ENCODE measurements around the gene CCNG2. TPM values are rescaled to one million over a fixed set of nuclear protein-coding genes. Genes with fewer than 3 reads are reported as not detected.

CCNG2 gene
- total RNA-seq, 1 donor from 2014 or later, result 115 TPM

DNA sequence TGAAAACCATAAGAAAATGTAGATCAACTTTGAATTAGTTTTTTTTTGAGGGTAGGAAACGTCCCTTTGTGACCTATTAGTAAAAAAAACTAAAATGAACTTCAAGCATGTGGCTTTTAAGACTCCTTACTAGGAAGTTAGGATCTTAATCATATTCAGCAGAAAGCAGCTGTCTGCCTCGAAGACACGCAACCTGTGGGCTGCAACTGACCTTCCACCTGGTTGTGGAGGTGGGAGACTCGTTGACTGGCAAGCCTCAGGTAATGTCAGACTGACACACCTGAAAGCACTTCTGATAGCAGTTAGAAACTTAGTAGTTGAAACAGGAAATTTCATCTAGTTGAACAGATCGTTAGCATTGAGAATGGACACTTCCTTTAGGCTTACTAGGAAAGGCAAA, 37.4 kb downstream of the CCNG2 start:
- no peaks in the 10 kb centered on the region for H3K9me3 Mint-ChIP-seq (ENCODE audit: unreplicated experiment)
- peaks cover 6% of the 10 kb centered on the region for H3K36me3 Mint-ChIP-seq (ENCODE audit: unreplicated experiment)
- TF ChIP-seq, protein P1, sequence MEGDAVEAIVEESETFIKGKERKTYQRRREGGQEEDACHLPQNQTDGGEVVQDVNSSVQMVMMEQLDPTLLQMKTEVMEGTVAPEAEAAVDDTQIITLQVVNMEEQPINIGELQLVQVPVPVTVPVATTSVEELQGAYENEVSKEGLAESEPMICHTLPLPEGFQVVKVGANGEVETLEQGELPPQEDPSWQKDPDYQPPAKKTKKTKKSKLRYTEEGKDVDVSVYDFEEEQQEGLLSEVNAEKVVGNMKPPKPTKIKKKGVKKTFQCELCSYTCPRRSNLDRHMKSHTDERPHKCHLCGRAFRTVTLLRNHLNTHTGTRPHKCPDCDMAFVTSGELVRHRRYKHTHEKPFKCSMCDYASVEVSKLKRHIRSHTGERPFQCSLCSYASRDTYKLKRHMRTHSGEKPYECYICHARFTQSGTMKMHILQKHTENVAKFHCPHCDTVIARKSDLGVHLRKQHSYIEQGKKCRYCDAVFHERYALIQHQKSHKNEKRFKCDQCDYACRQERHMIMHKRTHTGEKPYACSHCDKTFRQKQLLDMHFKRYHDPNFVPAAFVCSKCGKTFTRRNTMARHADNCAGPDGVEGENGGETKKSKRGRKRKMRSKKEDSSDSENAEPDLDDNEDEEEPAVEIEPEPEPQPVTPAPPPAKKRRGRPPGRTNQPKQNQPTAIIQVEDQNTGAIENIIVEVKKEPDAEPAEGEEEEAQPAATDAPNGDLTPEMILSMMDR (IDR thresholded peaks at IDR 0.05; ENCODE audit: partially characterized antibody, unreplicated experiment), result no peak
- no peaks in the 10 kb centered on the region for H3K27me3 Mint-ChIP-seq (ENCODE audit: unreplicated experiment)
- H3K27ac Mint-ChIP-seq (ENCODE audit: unreplicated experiment), result no peak overlapping the region
- DNase-seq, result no peak
- H3K4me3 Mint-ChIP-seq (ENCODE audit: unreplicated experiment), result no peak overlapping the region
- peaks cover 2% of the 10 kb centered on the region for H3K4me1 Mint-ChIP-seq (ENCODE audit: low read depth, unreplicated experiment)

DNA sequence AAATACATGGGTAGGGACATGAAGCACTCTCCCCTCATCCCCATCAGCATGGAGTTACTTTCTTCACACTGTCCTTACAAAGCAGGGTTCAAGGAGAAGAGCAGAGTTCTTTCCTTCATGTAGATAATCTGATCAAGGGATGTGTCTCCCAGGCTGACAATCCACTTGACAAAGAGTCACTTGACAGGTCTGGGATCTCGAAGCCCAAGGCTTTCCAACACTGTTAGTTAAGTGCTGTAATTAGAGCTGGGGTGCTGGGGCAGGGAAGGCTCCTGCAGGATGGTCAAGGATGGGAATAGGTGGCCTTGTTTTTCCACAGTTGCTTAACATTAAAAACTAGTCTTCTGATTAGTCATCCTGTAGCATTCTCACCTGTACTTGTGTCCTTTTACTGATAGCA, 38.0 kb downstream of the CCNG2 start:
- peaks cover 6% of the 10 kb centered on the region for H3K36me3 Mint-ChIP-seq (ENCODE audit: unreplicated experiment)
- peaks cover 2% of the 10 kb centered on the region for H3K4me1 Mint-ChIP-seq (ENCODE audit: low read depth, unreplicated experiment)
- no peaks in the 10 kb centered on the region for H3K9me3 Mint-ChIP-seq (ENCODE audit: unreplicated experiment)
- DNase-seq, result no peak
- no peaks in the 10 kb centered on the region for H3K27me3 Mint-ChIP-seq (ENCODE audit: unreplicated experiment)
- H3K4me3 Mint-ChIP-seq (ENCODE audit: unreplicated experiment), result no peak overlapping the region
- TF ChIP-seq, protein P1 (IDR thresholded peaks at IDR 0.05; ENCODE audit: partially characterized antibody, unreplicated experiment), result no peak
- H3K27ac Mint-ChIP-seq (ENCODE audit: unreplicated experiment), result no peak overlapping the region

DNA sequence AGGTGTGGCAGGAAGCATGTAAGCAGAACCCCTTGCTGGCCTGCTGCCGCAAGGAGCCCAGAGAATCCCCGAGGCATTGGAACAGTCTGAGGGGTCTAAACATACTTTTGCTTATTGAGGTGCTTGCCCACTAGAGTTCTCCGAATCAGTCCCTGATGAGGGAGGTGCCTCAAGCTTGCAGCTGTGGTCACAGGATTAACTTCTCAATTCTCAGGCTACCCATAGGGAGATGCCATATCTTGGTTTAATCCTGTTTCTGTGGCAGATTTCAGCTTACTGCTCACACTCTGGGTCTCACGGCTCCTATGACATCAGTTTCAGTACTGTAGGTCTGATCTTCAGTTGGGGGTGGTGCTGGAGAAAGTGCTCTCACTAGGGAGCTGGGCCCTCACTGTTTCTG, 39.9 kb downstream of the CCNG2 start:
- Mint-ChIP-seq H3K27me3 (ENCODE audit: unreplicated experiment) (no peaks in the 10 kb centered on the region), H3K27ac (ENCODE audit: unreplicated experiment) (no peak overlapping the region), H3K9me3 (ENCODE audit: unreplicated experiment) (no peaks in the 10 kb centered on the region), H3K4me1 (ENCODE audit: low read depth, unreplicated experiment) (peaks cover 2% of the 10 kb centered on the region), H3K36me3 (ENCODE audit: unreplicated experiment) (peaks cover 6% of the 10 kb centered on the region), H3K4me3 (ENCODE audit: unreplicated experiment) (no peak overlapping the region)
- no peak for DNase-seq
- TF ChIP-seq, protein P1 (IDR thresholded peaks at IDR 0.05; ENCODE audit: partially characterized antibody, unreplicated experiment), result no peak

DNA sequence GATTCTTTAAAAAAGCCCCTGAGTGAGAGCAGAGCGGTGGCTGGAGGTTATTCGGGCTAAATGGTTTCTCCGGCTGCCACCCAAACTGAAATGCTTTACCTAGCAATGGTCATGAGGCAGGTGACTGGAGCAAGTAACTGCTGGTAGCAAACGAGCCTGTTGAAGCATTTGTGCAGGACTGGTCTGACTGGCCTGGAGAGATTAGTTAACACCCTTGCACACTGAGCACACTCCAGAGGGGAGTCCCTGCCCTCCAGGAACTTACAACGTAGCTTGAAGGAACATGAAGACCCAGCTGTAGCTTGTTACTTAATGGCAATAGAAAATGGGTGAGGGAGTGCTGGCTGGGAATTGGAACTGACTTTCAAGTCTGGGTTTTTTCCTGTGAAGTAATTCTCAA, 40.4 kb downstream of the CCNG2 start:
- TF ChIP-seq, protein P1 (IDR thresholded peaks at IDR 0.05; ENCODE audit: partially characterized antibody, unreplicated experiment), result no peak
- H3K4me3 Mint-ChIP-seq (ENCODE audit: unreplicated experiment), result no peak overlapping the region
- H3K9me3 Mint-ChIP-seq (ENCODE audit: unreplicated experiment), result no peaks in the 10 kb centered on the region
- H3K27ac Mint-ChIP-seq (ENCODE audit: unreplicated experiment), result no peak overlapping the region
- H3K4me1 Mint-ChIP-seq (ENCODE audit: low read depth, unreplicated experiment), result peaks cover 2% of the 10 kb centered on the region
- H3K36me3 Mint-ChIP-seq (ENCODE audit: unreplicated experiment), result peaks cover 6% of the 10 kb centered on the region
- DNase-seq, result no peak
- no peaks in the 10 kb centered on the region for H3K27me3 Mint-ChIP-seq (ENCODE audit: unreplicated experiment)

DNA sequence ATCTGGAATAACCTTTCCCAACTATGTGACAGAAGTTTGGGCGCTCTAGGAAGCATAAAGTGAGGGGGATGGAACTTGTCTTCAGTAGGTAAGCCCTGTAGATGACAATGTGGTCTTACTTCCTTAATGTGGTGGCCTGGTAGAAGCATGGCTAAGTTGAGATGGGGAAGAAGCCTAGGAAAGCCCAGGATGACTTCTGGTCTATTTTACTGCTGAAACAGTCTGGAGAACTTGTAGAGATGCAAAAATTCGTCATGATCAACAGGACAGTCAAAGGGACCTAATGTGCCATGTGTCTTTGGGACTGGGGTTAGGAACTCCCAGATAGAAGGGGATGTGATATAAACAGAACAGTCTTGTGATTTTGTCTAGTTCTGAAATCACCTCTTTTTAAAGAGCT, 40.8 kb downstream of the CCNG2 start:
- peaks cover 2% of the 10 kb centered on the region for H3K4me1 Mint-ChIP-seq (ENCODE audit: low read depth, unreplicated experiment)
- no peak for DNase-seq
- no peaks in the 10 kb centered on the region for H3K27me3 Mint-ChIP-seq (ENCODE audit: unreplicated experiment)
- no peaks in the 10 kb centered on the region for H3K9me3 Mint-ChIP-seq (ENCODE audit: unreplicated experiment)
- no peak overlapping the region for H3K27ac Mint-ChIP-seq (ENCODE audit: unreplicated experiment)
- peaks cover 6% of the 10 kb centered on the region for H3K36me3 Mint-ChIP-seq (ENCODE audit: unreplicated experiment)
- H3K4me3 Mint-ChIP-seq (ENCODE audit: unreplicated experiment), result no peak overlapping the region
- TF ChIP-seq, protein P1 (IDR thresholded peaks at IDR 0.05; ENCODE audit: partially characterized antibody, unreplicated experiment), result no peak

All from glutamatergic neuron (in vitro differentiated cells).